Measurements from ENCODE around the gene EXOC6B.

Gene EXOC6B

DNA sequence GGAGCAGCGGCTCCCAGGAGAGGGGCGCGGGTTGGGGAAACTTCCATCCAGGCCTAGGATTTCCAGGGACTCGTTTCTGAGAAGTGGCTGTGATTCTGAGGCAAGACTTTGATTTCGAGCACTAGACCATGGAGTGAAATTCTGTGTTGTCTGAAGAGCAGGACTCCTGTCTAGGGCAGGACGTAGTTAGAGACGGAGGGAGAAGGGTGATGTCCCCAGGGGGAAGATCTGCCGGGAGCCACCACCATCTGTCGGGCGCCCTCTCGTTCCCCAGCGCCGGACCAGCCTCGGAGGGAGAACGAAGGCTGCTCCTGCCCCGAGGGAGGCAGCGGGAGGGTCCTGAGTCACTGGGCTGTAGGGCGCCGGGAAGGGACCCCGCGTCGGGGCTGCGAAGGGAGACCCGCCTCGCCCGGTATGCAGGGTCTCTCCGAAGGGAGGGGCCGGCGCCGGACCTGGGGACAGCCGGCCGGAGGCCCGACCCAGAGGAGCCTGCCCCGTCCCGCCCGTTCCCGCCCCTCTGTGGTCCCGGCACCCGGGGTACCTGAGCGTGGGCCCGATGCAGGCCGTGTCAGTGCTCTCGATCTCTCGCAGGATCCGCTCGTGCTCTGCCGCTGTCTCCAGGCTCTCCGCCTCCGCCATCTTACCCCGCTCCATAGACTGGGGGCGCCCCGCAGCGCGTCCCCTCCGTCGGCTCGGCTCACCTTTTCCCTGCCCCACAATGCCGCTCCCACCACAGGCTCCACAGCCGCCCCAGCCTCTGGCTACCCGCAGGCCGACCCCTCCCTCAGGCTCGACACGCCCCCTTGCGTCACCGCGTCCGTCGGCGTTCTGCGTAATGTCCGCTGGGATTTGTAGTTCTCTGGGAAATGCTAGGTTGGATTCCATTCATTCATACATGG is at the start of gene EXOC6B:
Gene EXOC6B, minus strand, starts transcription at position 777 of the 899 bp plus-strand sequence.
- H3K4me3 Mint-ChIP-seq = peak within 1 kb of the TSS; percentile 90
- peak within 1 kb of the TSS; percentile 81 for H3K27ac Mint-ChIP-seq
- DNase-seq (peak; percentile 92), ATAC-seq (peak; percentile 89)
- no peaks in the 10 kb centered on the region for H3K9me3 Mint-ChIP-seq
- H3K27me3 Mint-ChIP-seq = peaks cover 5% of the 10 kb centered on the region
- H3K36me3 Mint-ChIP-seq (ENCODE audit: low read depth) = peaks cover 5% of the 10 kb centered on the region
- H3K4me1 Mint-ChIP-seq = peaks cover 30% of the 10 kb centered on the region

DNA sequence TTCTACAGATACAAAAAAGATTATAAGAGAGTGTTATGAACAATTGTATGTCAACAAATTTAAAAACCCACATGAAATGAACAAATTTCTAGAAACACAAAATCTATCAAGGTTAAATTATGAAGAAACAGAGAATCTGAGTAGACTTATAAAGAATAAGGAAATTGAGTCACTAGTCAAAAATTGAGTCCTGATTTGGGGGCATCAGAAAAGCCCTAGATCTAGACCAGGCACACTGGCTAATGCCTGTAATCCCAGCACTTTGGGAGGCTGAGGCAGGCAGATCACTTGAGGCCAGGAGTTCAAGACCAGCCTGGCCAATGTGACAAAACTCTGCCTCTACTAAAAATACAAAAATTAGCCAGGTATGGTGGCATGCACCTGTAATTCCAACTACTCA is 46.0 kb upstream of the EXOC6B start:
- no peaks in the 10 kb centered on the region for H3K36me3 Mint-ChIP-seq (ENCODE audit: low read depth)
- peaks cover 10% of the 10 kb centered on the region for H3K9me3 Mint-ChIP-seq
- H3K4me1 Mint-ChIP-seq = no peaks in the 10 kb centered on the region
- ATAC-seq = no peak
- H3K27ac Mint-ChIP-seq = no peak overlapping the region
- H3K27me3 Mint-ChIP-seq = peaks cover 35% of the 10 kb centered on the region
- no peak overlapping the region for H3K4me3 Mint-ChIP-seq
- no peak for DNase-seq

DNA sequence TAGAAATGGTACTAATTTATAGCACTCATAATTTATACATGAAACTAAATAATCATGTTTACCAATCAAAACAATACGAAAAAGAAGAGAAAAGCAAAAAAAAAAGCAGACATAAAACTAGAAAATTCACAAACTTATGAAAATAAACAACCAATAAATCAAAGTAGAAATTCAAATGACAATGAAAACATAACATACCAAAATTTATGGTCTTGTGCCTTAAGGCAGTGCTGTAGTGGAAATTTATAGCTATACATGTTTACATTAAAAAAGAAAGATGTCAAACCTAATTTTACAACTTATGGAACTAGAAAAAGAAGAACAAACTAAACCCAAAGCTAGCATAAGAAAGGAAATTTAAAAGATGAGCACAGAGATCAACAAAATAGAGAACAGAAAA is 45.2 kb upstream of the EXOC6B start:
- no peak overlapping the region for H3K4me3 Mint-ChIP-seq
- peaks cover 10% of the 10 kb centered on the region for H3K9me3 Mint-ChIP-seq
- ATAC-seq (no peak), DNase-seq (no peak)
- H3K36me3 Mint-ChIP-seq (ENCODE audit: low read depth) = no peaks in the 10 kb centered on the region
- H3K4me1 Mint-ChIP-seq = no peaks in the 10 kb centered on the region
- peaks cover 40% of the 10 kb centered on the region for H3K27me3 Mint-ChIP-seq
- no peak overlapping the region for H3K27ac Mint-ChIP-seq

DNA sequence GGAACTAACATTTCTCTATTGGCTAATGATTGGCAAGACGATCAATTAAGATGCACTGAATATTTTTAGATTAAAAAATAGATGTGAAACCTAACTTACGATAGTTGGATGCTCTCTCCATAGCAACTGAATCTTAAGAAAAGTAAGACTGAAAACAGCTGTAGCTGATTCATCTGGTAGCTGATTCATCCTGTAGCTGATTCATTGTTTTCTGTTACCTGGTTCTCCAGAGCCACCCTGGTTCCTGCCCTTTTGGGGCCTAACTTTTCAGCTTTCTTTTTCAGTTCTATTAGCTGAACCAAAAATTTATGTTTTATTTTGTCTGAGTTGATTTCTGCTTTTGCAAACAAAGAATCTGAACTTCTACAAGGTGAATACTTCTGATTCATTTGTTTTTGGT is 38.7 kb upstream of the EXOC6B start:
- DNase-seq = no peak
- Mint-ChIP-seq H3K4me1 (peaks cover 16% of the 10 kb centered on the region), H3K27ac (no peak overlapping the region), H3K27me3 (peaks cover 62% of the 10 kb centered on the region), H3K36me3 (ENCODE audit: low read depth) (no peaks in the 10 kb centered on the region), H3K9me3 (no peaks in the 10 kb centered on the region), H3K4me3 (no peak overlapping the region)
- ATAC-seq = peak; percentile 87

DNA sequence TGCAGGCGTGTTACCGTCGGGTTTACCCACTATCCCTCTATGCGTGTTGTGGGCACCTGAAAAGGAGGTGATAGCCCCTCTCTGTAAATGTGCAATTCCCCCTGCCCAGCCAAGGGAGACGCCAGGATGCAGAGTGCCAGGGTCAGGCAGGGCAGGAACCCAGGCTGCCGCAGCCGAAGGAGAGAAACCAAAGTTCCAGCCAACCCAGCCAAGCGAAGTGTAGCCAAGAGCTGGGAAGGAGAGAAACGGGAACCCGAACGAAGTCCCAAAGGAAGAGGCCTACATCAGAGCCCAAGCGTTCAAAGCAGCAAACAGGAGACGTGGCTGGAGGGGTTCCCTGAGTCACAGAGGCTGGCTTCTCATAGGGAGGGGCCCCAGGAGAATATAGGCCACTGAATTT is 37.2 kb upstream of the EXOC6B start:
- Mint-ChIP-seq H3K27ac (no peak overlapping the region), H3K4me3 (no peak overlapping the region), H3K27me3 (peaks cover 64% of the 10 kb centered on the region), H3K9me3 (no peaks in the 10 kb centered on the region), H3K36me3 (ENCODE audit: low read depth) (no peaks in the 10 kb centered on the region), H3K4me1 (peaks cover 16% of the 10 kb centered on the region)
- no peak for ATAC-seq
- DNase-seq = no peak

- peaks cover 16% of the 10 kb centered on the region for H3K4me1 Mint-ChIP-seq
- peak overlapping the region; percentile 67 for H3K4me3 Mint-ChIP-seq
- no peaks in the 10 kb centered on the region for H3K9me3 Mint-ChIP-seq
- ATAC-seq (peak; percentile 95), DNase-seq (peak; percentile 91)
- peaks cover 66% of the 10 kb centered on the region for H3K27me3 Mint-ChIP-seq
- H3K27ac Mint-ChIP-seq = no peak overlapping the region
- H3K36me3 Mint-ChIP-seq (ENCODE audit: low read depth) = no peaks in the 10 kb centered on the region
Observed at GRCh38 chr2:72862239-72862988, 36.6 kb upstream of the EXOC6B start.

GRCh38 chr2:72859831-72860262 is 34.0 kb upstream of the EXOC6B start:
- Mint-ChIP-seq H3K27me3 (peaks cover 69% of the 10 kb centered on the region), H3K4me3 (no peak overlapping the region)
- DNase-seq = peak; percentile 58

DNA sequence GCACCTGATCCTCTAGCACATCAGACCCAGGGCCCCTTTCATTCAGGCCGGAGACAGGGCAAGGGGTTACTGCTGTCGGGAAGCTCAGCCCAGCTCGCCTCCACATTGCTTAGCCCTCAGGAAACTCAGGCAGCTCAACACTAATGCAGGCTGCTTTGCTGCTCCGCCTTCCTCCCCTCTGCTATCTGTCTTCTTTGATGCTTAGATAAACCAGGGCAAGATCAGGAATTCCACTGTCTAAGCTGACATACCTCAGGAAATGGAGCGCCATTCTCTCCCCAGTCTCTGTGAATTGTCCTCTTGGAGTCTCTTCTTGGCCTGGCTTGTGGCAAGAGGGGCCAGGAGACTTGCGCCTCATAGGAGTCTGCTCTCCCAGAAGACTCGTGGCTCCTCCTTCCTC is 25.5 kb upstream of the EXOC6B start:
- peaks cover 22% of the 10 kb centered on the region for H3K27me3 Mint-ChIP-seq
- DNase-seq (no peak), ATAC-seq (no peak)
- no peak overlapping the region for H3K27ac Mint-ChIP-seq
- H3K9me3 Mint-ChIP-seq = no peaks in the 10 kb centered on the region
- no peaks in the 10 kb centered on the region for H3K36me3 Mint-ChIP-seq (ENCODE audit: low read depth)
- H3K4me3 Mint-ChIP-seq = no peak overlapping the region
- no peaks in the 10 kb centered on the region for H3K4me1 Mint-ChIP-seq

More at GRCh38 chr2:72859831-72860262, 34.0 kb upstream of the EXOC6B start:
- Mint-ChIP-seq H3K27ac (no peak overlapping the region), H3K36me3 (ENCODE audit: low read depth) (no peaks in the 10 kb centered on the region), H3K9me3 (no peaks in the 10 kb centered on the region), H3K4me1 (peaks cover 12% of the 10 kb centered on the region)
- ATAC-seq = peak; percentile 35

DNA sequence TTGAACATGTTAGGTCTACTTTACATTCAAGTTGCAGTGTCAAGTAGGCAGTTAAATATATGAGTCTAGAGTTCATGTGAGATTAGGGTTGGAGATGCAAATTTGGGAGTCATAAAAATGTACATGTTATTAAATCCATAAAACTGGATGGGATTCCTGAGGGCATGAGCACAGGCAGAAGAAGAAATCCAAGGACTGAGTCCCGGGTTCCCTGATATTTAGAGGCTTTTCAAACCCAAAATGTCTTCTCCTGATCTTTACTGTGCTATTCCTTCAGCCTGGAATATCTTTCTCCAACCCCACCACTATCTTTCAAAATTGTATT is 23.3 kb upstream of the EXOC6B start:
- no peak for DNase-seq
- H3K9me3 Mint-ChIP-seq = no peaks in the 10 kb centered on the region
- peaks cover 7% of the 10 kb centered on the region for H3K27me3 Mint-ChIP-seq
- no peaks in the 10 kb centered on the region for H3K4me1 Mint-ChIP-seq
- no peak overlapping the region for H3K4me3 Mint-ChIP-seq
- no peaks in the 10 kb centered on the region for H3K36me3 Mint-ChIP-seq (ENCODE audit: low read depth)
- H3K27ac Mint-ChIP-seq = no peak overlapping the region
- ATAC-seq = no peak

- Mint-ChIP-seq H3K27me3 (peaks cover 6% of the 10 kb centered on the region), H3K36me3 (ENCODE audit: low read depth) (no peaks in the 10 kb centered on the region), H3K27ac (no peak overlapping the region), H3K9me3 (no peaks in the 10 kb centered on the region), H3K4me3 (no peak overlapping the region), H3K4me1 (no peaks in the 10 kb centered on the region)
- DNase-seq (no peak), ATAC-seq (no peak)
Observed at GRCh38 chr2:72848436-72849137, 22.8 kb upstream of the EXOC6B start.

- no peak overlapping the region for H3K27ac Mint-ChIP-seq
- DNase-seq (no peak), ATAC-seq (no peak)
- H3K9me3 Mint-ChIP-seq = no peaks in the 10 kb centered on the region
- no peaks in the 10 kb centered on the region for H3K4me1 Mint-ChIP-seq
- no peak overlapping the region for H3K4me3 Mint-ChIP-seq
- peaks cover 9% of the 10 kb centered on the region for H3K27me3 Mint-ChIP-seq
- no peaks in the 10 kb centered on the region for H3K36me3 Mint-ChIP-seq (ENCODE audit: low read depth)
Observed at GRCh38 chr2:72847534-72848315, 21.9 kb upstream of the EXOC6B start.

GRCh38 chr2:72846171-72847095 is 20.6 kb upstream of the EXOC6B start:
- H3K9me3 Mint-ChIP-seq = no peaks in the 10 kb centered on the region
- no peaks in the 10 kb centered on the region for H3K4me1 Mint-ChIP-seq
- ATAC-seq (no peak), DNase-seq (no peak)
- no peak overlapping the region for H3K27ac Mint-ChIP-seq
- H3K27me3 Mint-ChIP-seq = peaks cover 6% of the 10 kb centered on the region
- H3K36me3 Mint-ChIP-seq (ENCODE audit: low read depth) = no peaks in the 10 kb centered on the region
- H3K4me3 Mint-ChIP-seq = no peak overlapping the region

DNA sequence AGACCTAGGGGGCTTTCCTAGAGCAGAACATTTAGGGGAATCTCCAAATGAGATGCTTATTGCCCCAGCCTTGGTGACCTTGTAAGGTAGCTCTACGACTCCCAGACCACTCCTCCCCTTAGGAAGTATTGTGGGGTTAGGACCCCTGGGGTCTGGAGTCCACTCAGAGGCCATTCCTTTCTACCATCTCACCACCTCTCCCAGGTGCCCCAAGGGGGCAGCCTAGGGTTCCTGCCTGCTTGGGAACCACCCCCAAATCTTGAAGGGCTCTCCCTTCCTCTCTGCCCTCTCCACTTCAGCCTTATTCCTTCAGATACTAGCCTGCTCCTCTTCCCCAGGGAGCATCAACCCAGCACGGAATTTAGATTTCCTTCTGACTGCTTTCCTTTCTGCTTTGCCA is 17.5 kb upstream of the EXOC6B start:
- peaks cover 14% of the 10 kb centered on the region for H3K27me3 Mint-ChIP-seq
- H3K4me1 Mint-ChIP-seq = no peaks in the 10 kb centered on the region
- ATAC-seq = no peak

More for the DNA sequence above, 17.5 kb upstream of the EXOC6B start:
- no peaks in the 10 kb centered on the region for H3K9me3 Mint-ChIP-seq
- no peak overlapping the region for H3K27ac Mint-ChIP-seq
- no peak overlapping the region for H3K4me3 Mint-ChIP-seq
- H3K36me3 Mint-ChIP-seq (ENCODE audit: low read depth) = no peaks in the 10 kb centered on the region
- DNase-seq = no peak

Data from activated naive CD8-positive, alpha-beta T cell treated with anti-CD3 and anti-CD28 coated beads, Interleukin-2, amount 50 U/mL, for 24 hours (primary cell).